GM18505 (cell line): ENCODE results near the gene ZMYND8.
"Not testable (repeated sequence)": the region's sequence is repeated elsewhere in the genome, so short reads cannot be mapped to it uniquely, and the experiment has no call there.

Source experiments
- ATAC-seq: cut with Tn5 transposase; IDR thresholded peaks from one replicate; pipeline ENCODE4 v1.9.1; 2021; ENCODE audit not compliant: unreplicated experiment
- POLR2A ChIP-seq: IDR thresholded peaks from 4 replicates; pipeline ENCODE4 v1.6.1; 2011; ENCODE audit warnings: borderline replicate concordance; ENCODE audit not compliant: insufficient read depth, insufficient read length; ENCODE audit errors: extremely low read depth

ZMYND8 gene

DNA sequence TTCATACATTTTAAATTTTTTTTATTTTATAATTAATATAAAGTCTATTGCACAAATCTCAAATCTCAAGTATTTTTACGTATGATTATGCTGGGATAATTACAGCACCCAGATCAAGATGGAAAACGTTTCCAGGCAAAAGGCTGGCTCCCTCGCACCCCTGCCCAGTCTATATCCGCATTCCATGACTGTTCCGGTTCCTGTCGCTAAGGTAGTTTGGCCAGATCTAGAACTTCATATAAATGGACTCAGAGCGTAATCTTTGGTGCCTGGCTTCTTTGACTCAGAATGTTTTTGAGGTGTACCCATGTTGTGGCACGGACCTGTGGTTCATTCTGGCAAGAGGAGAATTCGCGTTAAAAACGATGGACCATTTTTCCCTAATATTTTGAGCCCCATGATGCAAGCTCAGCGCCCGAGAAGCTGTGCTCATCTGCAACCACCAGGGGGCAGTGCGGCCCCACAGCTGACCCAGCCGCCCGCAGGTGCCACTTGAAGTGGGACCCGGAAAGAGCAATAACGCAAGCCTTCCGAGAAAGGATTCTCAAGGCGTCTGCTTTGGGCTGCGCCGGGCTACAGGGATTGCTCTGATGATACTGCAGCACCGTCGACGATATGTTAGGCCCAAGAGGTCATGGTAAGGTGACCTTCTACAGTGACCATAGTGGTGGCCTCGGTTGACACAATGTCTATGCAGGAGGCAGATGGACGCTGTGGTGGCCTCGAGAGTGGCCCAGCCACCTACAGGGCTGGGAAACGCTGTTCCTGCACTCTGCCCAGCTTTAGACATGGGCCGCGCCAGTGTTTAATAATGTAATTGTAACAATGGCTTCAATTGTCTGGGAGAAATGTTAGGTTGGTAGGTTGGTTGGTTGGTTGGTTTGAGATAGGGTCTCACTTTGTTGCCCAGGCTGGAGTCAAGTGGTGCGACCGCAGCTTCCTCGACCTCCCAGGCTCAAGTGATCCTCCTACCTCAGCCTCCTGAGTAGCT lies 160.1 kb downstream of the ZMYND8 start:
- ATAC-seq = no peak
- TF ChIP-seq POLR2A = no peak

DNA sequence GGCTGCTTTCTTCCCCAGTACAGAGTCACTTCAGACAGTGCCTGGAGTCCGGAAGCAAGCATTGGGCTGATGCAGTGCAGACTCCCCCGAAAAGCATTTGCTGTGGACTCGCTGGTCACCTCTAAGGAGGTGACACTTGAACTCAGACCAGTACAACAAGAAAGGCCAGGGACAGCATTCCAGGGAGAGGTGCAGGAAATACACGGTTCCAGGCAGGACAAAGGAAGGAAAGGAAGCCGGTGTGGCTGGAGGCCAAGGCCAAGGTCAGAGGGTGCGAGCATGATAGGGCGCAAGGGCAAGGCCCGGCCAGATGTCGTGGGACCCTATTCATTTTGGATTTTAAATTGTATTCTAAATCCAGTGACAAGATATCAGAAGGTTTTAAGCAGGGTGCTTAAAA lies 160.9 kb downstream of the ZMYND8 start:
- TF ChIP-seq POLR2A = no peak
- ATAC-seq = no peak

DNA sequence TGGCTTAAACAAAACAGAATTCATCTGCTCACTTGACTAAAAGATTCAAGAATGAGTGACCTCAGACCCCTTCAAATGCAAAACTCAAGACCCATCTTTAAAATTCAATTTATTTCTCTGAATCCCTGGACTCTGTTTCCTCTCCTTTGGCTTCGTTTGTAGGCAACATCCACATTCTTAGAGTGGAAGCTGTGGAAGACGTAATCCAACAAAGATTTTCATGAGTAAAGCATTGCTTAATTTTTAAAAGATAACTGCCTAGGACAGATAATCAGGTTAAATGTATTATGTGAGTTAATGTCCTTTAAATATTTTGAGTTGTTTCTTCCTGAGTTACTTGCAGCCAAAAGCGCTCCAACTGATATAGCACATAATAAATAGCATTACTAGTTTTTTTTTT lies 164.5 kb downstream of the ZMYND8 start:
- ATAC-seq = no peak
- no peak for TF ChIP-seq POLR2A

DNA sequence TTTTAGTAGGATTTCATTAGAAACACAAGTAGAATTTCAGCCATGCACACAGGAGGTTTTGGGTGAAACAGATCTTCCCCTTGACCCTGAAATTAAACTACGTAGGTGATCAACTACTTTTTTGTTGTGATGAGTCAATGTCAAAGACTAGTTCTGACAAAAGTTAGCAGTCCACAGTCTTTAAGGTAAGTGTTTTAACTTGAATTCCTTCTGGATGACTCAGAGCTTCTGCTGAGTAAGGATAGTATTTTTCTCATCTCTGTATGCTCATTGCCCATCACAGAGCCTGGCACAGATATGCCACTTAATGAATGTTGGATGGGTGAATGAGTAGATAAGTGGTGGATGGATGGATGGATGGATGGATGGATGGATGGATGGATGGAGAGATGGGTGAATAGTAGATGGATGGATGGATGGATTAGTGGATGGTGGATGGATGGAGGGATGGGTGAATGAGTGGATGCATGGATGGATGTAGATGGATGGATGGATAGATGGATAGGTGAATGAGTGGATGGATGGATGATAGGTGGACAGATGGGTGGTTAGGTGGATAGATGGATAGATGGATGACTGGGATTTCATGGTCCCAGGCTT lies 165.3 kb downstream of the ZMYND8 start:
- TF ChIP-seq POLR2A = no peak
- ATAC-seq = no peak

DNA sequence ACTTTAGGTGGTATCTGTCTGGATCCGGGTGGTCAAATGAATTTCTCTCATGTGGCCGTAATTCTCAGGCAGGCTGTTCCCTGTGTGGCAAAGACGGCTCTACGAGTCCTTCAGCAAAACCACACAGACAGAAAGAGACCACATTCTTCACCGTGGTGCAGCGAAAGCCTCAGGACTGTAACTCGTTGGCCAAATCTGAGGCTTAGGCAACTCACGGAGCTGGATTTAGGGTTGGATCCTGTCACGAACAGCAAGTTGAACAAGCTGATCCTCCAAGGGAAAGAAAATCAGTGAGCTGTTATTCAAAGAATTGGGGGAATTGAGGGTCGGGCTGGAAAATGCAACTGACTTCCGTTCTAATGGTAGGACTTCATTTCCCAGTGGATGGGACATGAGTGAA lies 167.4 kb downstream of the ZMYND8 start:
- no peak for ATAC-seq
- no peak for TF ChIP-seq POLR2A

DNA sequence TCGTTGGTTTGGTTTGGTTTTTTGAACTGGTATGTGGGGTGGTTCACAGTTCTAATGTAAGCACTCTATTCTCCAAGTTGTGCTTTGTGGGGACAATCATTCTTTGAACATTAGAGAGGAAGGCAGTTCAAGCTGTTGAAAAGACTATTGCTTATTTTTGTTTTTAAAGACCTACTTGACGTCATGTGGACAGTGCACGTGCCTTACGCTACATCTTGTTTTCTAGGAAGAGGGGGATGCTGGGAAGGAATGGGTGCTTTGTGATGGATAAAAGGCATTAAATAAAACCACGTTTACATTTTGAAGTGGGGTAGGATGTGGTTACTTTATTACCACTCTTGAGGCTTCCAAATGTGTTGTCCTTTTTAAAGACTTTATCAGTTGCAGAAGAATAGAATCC lies 168.0 kb downstream of the ZMYND8 start:
- TF ChIP-seq POLR2A = no peak
- ATAC-seq = no peak

DNA sequence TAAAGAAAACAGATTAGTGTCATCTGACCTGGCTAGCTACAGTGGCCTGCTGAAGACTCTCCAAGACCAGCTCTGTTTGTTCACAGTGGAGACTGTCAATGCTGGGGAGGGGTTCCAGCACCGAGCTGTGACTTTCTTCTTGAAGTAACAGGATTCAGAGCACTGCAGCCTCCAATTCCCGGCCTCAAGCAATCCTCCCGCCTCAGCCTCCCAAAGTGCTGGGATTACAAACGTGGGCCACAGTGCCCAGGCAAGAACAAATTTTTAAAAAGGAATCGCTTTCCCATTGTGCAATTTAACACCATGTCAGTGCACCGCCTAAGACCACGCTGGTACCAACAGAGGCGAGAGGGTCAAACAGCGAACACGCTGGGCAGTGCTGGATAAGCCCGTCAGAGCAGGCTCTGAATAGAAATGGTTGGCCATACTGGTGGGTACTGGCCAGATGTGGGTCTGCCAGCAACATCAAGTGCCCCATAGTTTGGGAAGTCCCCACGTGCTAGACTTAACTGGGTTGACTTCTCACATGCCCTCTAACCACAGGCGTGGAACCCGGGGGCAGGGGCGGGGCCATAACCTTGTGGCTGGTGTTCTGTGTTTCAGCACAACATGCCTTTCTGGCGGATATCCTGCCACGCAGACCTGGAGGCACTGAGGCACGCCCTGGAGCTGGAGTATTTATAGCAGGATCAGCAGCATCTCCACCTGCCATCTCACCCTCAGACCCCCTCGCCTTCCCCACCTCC lies 168.9 kb downstream of the ZMYND8 start:
- ATAC-seq = no peak
- TF ChIP-seq POLR2A = no peak

DNA sequence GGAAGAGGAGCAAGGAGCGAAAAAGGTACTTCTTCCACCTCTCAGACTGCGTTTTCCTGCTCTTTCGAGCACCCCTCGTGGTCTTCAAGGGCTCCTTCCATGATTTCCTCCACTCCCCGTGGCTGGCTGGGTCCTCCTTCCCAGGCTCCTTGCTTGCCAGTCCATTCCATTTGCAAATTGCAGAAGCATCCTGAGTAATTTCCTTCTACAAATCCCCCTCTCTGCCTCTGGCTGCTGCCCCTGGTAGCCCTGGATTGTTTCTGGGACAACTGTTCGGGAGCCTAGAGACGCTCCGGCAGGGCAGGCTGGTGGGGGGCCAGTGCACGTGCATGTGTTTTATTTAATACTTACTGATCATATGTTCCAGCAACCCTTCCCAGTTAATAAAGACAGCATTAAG lies 173.1 kb downstream of the ZMYND8 start:
- no peak for TF ChIP-seq POLR2A

DNA sequence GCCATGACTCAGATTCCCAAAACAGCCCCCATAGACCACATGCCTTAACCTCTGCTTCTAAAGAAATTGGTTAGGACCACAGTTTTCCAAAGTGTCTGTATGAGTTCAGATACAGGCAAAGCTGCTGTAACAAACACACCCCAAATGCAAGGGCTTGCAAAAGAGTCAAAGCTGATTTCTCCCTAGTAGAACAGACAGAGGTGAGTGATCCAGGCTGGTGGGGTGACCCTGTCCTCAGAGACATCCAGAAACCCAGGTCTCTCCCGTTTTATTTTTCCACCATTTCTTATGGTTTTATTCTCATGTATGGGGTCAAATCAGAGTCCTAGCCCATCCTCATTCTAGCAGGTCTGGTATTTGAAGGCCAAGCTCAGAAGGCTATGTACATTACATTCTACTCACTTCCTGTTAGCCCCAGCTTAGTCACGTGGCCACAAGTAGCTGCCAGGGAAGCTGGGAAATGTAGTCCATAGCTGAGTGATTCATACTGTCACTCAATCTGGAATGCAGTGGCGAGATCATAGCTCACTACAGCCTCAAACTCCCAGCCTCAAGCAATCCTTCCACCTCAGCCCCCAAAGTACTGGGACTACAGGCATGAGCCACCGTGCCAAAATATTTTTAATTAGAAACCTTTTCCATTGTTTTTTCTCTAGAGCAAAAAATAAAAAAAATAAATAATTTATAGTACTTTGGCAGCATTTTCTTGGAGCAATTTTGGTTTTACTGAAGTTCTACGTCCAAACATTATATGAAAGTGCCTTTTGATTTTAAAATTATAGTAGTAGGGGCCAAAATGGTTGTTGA lies 175.2 kb downstream of the ZMYND8 start:
- ATAC-seq = no peak
- TF ChIP-seq POLR2A = no peak

More for the DNA sequence above, 173.1 kb downstream of the ZMYND8 start:
- no peak for ATAC-seq

DNA sequence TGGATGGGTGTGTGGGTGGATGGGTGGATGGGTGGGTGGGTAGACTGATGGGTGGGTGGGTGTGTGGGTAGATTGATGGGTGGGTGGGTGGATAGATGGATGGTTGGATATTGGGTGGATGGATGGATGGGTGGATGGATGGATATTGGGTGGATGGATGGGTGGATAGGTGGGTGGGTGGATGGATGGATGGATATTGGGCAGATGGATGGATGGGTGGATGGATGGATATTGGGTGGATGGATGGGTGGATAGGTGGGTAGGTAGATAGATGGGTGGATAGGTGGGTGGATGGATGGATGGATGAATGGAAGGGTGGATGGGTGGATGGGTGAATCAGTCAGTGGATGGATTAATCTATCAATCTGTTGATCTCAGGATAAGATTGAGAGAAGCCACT lies 177.2 kb downstream of the ZMYND8 start:
- no peak for ATAC-seq
- TF ChIP-seq POLR2A = no peak

DNA sequence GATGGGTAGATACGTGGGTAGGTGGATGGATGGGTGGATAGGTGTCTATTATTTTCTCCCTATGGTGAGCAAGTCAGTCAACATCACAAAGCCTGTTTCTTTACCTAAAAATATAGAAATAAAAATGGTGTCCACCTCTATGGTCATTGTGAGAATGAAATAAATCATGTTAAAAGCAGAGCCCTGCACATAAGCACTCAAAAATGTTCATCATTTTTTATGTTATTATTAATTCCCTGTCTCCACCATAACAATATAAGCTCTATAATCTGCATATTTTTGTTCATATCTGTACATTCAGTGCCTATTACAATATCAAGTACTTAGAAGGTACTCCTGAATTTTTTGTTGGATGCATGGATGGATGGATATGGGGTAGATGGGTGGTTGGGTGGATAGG lies 177.6 kb downstream of the ZMYND8 start:
- no peak for TF ChIP-seq POLR2A
- no peak for ATAC-seq

DNA sequence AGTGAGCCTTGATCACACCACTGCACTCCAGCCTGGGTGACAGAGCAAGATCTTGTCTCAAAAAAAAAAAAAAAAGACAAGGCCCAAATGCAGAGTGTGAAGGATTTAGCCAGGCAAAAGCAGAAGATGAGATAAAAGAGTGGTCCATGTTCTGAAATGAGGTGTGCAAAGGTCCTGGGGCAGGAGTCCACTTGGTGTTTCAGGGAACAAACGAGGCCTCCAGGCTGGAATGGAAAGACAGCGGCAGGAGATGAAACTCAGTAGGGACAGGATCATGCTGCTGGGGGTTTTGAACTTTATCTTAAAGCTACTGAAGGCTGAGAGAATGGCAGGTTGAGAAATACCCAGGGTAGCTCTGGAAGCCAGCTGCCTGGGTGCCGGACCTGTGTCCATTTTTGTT lies 178.2 kb downstream of the ZMYND8 start:
- no peak for ATAC-seq
- no peak for TF ChIP-seq POLR2A

DNA sequence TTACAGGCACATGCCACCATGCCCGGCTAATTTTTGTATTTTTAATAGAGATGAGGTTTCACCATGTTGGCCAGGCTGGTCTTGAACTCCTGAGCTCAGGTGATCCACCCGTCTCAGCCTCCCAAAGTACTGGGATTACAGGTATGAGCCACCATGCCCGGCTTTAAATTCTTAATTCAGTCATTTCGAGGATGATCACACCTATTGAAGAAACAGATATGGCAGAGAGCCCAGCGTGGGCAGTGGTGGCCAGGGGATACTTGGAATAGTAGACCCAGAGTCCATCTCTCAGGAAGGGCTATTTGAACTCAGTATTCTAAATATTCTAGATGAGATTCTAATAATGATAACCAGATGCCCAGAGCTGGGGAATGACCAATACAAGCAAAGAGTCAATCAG lies 180.3 kb downstream of the ZMYND8 start:
- ATAC-seq = not testable (repeated sequence)
